Right lobe of liver (tissue), 4 donors: ENCODE data around the gene SAMD15.

ENCODE experiments used
- POLR2A ChIP-seq: fragments of 450-650 bp; IDR thresholded peaks from one replicate; pipeline ENCODE4 v1.6.1; 2017; ENCODE audit warnings: antibody characterized with exemption, mild to moderate bottlenecking
- TF ChIP-seq, protein P1 (sequence below), 4 donors: fragments of 200-600 bp in 3 of 4; fragments of 450-650 bp in 1 of 4; IDR thresholded peaks; one replicate each; pipeline versions ENCODE4 v1.5.1 to v1.8.0; 2016 to 2022; ENCODE audit warnings: antibody characterized with exemption in 4 of 4, mild to moderate bottlenecking in 2 of 4
- donor health status: DM: no; HTN: no; CAD: no.
- donor health status: DM: no; HTN: no; CAD: no.
- donor health status: DM: no; HTN: yes; CAD: no.

DNA sequence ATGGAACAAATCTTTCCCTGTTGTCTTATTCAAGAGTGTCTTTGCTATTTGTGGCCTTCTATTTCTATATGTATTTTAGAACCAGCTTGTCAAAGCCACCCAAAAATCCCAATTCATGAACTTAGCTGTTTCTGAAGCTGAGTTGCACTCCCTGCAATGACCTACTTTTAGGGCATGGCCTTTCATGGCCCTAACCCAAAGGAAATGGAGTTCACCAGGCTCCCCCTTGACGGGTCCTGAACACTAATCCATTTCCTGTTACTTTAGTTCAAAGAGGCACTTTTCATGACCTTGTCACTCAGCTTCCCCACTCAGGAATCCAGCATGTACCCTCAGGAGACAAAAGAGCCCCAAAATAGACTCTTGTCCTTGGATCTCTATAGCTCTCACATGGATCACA lies 7.9 kb upstream of the SAMD15 start:
- TF ChIP-seq, protein P1, sequence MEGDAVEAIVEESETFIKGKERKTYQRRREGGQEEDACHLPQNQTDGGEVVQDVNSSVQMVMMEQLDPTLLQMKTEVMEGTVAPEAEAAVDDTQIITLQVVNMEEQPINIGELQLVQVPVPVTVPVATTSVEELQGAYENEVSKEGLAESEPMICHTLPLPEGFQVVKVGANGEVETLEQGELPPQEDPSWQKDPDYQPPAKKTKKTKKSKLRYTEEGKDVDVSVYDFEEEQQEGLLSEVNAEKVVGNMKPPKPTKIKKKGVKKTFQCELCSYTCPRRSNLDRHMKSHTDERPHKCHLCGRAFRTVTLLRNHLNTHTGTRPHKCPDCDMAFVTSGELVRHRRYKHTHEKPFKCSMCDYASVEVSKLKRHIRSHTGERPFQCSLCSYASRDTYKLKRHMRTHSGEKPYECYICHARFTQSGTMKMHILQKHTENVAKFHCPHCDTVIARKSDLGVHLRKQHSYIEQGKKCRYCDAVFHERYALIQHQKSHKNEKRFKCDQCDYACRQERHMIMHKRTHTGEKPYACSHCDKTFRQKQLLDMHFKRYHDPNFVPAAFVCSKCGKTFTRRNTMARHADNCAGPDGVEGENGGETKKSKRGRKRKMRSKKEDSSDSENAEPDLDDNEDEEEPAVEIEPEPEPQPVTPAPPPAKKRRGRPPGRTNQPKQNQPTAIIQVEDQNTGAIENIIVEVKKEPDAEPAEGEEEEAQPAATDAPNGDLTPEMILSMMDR (IDR thresholded peaks at IDR 0.05), result no peak
- no peak for TF ChIP-seq POLR2A
